GM21526 (cell line): ENCODE data around the gene CFAP410.
"Not testable (repeated sequence)": the region's sequence is repeated elsewhere in the genome, so short reads cannot be mapped to it uniquely, and the experiment has no call there.

ENCODE experiments used
- ATAC-seq: cut with Tn5 transposase; IDR thresholded peaks from one replicate; pipeline ENCODE4 v1.9.1; 2021; ENCODE audit warnings: moderate library complexity; ENCODE audit not compliant: unreplicated experiment, low FRiP score

Gene CFAP410

DNA sequence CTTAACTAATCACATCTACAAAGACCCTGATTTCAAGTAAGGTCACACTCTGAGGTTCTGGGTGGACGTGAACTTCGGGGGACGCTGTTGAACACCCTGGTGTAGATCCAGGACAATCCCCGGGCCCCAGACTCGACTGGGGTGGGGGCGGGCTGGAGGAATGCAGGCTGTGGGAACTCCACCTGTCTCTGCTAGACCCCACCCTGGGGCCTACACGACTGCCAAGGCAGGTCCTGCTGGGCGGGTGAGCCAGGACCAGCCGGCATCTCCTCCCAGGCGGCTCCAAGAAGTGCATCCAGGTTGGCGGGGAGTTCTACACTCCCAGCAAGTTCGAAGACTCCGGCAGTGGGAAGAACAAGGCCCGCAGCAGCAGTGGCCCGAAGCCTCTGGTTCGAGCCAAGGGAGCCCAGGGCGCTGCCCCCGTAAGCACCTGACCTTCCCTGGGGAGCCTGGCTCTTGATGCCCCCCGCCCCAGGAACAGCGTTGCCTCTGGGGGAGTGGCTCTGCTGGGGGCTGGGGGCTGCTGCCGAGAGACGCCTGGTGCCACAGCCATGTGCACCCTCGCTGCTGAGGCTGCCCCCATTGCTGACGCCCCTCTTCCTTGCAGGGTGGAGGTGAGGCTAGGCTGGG lies 49.7 kb downstream of the CFAP410 start:
- no peak for ATAC-seq

DNA sequence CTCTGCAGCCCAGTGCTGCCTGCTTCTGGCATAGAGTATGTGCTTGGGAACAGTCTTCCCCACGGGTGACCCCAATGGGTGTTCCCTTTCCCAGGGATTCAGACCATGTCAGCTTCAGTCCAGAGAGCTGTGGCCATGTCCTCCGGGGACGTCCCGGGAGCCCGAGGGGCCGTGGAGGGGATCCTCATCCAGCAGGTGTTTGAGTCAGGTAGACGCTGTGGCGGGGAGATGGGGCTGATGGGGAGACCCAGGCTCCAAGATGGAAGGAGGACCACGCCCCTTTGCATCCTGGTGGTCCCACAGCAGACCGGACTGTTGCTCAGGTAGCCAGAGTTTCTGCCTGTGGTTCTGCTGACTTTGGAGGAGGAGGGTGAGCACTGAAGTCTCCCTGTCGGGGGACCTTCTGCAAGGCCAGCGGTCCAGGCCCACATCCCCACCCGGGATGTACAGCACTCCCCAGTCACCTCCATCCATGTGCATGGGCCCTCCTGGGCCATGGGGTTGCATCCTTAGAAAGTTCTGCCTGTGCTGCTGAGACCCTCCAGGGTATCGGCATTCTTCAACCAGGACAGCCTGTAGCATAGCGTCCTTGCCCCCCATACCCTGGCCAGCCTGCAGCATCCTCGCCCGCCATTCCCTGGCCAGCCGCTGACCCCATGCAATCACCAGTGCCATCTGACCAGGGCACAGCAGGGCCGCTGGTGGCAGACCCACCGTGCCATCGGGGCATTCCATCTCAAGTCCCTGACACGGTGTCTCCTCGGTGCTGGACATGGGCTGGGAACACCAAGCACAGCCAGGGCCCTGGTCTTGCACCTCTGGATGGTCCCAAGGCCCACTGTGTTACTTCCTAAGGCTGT lies 50.7 kb downstream of the CFAP410 start:
- no peak for ATAC-seq

DNA sequence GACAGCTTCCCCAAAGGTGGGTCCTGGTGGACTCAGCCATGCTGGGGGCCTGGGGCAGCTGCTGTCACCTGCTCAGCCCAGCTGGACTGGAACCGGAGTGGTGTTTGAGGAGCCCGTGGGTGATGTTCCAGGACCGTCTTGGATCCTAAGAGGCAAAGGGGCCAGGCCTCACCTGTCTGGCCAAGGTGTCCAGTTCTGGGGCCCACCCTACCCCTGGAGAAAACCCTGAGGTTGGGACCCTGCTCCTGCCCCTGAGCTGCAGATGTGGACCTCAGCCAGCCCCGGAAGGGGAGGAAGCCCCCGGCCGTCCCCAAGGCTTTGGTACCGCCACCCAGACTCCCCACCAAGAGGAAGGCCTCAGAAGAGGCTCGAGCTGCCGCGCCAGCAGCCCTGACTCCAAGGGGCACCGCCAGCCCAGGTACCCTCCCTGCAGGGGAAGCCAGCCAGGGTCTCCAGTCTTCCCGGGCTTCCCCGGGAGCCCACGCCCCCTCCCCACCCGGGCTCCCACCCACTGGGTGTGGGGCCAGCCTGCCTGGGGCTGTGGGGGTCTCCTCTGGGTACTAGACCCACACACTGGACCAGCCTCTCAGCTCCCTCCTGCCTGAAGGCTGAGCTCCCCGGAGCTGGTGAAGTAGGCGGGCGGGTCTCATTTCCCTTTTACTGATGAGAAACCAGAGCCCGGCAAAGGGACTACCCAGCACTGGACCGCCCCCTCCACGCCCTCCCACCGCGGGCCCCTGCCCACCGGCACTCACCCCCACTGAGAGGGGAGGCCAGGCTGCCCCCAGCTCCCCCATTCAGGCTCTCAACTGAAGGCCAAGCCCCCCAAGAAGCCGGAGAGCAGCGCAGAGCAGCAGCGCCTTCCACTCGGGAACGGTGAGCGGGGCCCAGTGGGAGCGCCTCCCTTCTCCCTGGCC lies 52.2 kb downstream of the CFAP410 start:
- no peak for ATAC-seq

DNA sequence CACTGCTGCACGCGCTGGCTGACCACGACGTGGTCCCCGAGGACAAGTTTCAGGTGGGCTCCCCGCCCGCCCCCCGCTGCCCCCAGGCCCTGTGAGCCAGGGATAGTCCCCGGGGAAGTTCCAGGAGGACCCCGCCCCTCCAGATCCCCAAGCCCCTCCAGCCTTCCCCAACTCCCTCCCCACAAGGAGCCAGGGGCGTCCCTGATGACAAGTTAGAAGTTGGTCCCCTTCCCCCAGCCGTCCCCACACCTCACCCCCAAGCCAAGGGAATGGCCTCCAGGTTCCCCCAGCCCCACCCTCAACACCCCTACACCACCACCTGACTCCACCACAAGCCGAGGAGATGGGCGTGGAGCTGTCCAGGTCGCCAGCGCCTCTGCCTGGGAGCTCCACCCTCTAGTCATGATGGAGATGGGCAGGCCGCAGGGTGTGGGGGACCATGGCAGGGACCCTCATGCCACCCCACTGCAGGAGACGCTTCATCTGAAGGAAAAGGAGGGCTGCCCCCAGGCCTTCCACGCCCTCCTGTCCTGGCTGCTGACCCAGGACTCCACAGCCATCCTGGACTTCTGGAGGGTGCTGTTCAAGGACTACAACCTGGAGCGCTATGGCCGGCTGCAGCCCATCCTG lies 53.0 kb downstream of the CFAP410 start:
- no peak for ATAC-seq

DNA sequence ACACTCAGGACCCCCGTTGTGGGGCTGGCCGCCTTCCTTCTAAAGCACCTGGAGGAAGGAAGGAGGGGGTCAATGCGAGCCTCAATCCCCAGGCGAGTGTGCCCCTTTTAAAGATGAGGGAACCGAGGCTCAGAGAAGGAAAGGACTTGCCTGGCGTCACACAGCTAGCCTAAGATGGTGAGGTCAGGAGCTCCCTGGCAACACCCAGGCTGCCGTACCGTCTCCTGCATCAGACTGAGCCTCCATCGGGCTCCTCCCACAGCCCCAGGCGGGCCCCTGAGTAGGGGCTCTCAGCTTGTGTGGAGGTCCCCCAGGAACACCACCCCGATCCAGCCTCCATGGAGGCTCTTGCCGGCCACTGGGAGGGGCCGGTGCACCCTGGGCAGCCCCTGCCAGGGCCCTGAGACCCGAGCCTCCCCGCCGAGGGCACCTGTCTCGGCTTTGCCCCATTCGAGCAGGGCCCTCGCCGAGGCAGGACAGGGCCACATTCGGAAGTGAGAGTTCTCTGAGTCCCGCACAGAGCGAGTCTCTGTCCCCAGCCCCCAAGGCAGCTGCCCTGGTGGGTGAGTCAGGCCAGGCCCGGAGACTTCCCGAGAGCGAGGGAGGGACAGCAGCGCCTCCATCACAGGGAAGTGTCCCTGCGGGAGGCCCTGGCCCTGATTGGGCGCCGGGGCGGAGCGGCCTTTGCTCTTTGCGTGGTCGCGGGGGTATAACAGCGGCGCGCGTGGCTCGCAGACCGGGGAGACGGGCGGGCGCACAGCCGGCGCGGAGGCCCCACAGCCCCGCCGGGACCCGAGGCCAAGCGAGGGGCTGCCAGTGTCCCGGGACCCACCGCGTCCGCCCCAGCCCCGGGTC lies 53.8 kb downstream of the CFAP410 start, which contains the start of gene AIRE:
TSS of gene AIRE (plus strand) at position 739 of the 855 bp plus-strand sequence. CDS start 131 bp downstream, outside the sequence.
- no peak for ATAC-seq

DNA sequence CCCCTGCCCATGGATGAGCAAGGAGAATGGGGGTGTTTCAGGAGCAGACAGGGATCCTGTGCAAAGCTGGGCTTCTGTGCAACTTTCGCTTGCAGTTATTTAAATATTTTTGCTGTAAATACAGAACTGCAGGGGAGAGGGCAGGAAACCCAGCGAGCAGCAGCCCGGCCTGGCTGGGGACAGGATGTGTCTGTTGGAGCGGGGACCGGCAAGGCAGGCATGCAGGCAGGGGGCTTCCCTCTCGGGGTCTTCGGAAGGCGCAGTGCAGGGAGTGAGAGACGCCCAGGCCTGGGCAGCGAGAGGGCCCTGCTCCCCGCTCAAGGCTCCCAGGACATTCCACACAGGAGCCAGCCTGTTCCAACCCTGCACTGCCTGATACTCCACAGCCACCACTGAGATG lies 55.2 kb downstream of the CFAP410 start:
- no peak for ATAC-seq

DNA sequence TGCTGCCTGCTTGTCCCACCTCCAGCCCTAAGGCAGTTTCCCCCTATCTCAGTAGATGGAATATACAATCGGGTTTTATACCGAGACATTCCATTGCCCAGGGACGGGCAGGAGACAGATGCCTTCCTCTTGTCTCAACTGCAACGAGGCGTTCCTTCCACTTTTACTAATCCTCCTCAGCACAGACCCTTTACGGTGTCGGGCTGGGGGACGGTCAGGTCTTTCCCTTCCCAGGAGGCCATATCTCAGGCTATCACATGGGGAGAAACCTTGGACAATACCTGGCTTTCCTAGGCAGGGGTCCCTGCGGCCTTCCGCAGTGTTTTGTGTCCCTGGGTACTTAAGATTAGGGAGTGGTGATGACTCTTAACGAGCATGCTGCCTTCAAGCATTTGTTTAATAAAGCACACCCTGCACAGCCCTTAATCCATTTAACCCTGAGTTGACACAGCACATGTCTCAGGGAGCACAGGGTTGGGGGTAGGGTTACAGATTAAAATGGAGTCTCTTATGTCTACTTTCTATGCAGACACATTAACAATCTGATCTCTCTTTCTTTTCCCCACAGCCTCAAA lies 55.9 kb downstream of the CFAP410 start:
- ATAC-seq = not testable (repeated sequence)

DNA sequence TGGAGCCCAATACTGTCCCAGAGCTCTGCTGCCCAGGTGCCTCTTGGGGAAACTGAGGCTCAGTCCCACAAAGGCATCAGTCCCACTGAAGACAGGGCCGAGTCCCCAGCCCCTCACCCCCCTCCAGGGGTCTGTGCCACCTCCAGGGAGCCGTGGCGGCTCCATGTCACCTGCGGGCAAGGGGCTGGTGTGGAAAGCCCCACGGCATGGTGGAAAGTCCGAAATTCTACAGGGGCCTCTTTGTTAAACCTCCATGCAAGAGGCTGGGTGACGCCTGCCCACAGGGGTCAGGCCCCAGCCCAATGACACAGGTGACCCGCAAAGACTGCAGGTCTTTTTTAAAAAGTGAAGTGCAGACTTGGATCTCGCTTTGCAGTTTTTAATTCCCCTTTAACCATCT lies 56.8 kb downstream of the CFAP410 start:
- ATAC-seq = no peak

DNA sequence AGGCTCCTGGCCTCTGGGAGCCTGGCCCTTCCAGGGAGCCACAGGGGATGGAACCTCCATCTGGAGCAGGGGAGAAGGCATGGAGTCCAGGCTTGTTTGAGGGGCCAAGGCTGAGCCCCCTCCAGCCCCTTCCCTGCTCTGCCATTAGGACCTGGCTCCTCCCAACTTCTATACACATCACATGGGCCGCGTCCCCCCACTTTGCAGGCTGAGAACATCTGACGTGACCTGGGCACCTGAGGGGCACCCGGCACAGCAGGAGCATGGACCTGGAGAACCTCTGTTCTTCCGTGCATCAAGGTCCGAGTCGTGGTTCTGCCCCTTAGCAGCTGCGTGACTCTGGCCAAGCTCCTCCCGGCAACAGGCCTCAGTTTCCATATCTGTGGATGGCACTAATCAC lies 57.4 kb downstream of the CFAP410 start:
- ATAC-seq = no peak

DNA sequence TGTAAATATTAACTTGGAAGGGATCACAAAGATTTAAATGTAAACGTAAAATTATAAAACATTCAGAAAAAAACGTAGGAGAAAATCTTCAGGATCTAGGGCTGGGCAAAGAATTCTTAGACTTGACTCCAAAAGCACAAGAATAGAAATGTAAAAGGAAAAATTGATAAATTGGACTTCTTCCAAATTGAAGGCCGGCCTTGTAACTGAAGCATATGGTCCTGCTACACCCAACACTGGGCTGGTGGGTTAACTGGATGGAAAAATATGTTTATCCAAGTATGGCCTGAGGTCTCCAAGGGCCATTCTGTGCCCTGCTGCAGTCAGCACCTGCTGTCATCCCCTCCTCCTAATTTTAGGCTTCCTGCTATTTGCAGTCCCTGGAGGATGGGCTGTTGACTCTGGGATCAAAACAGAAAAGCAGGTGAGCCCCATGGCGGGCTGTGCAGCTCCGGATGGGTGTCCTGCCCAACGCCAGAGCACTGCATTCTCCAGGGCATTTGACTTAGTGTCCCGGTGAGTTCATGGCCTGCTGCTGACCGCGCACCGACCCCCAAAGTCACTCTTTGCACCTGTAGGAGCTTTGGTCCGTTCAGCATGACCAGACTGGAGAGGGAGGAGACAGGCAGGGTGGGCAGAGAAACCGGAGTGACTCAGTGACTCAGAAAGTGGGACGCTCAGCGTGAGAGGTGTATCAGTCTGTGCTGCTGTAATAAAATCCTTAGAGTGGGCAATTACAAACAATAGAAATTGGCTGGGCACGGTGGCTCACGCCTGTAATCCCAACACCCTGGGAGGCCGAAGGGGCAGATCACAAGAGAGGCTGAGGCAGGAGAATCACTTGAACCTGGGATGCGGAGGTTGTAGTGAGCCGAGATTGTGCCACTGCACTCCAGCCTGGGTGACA lies 59.6 kb downstream of the CFAP410 start:
- ATAC-seq = no peak
